SW 1271 (cell line): Measurements from ENCODE around the gene DPYSL4.

Experiments
- DNase-seq, 2 experiments: peaks; one replicate each; lab custom pipeline; 2025; lab: John Stamatoyannopoulos, UW

The DPYSL4 gene

GRCh38 chr10:132228616-132229015, 41.9 kb downstream of the DPYSL4 start:
- no peak for DNase-seq

DNA sequence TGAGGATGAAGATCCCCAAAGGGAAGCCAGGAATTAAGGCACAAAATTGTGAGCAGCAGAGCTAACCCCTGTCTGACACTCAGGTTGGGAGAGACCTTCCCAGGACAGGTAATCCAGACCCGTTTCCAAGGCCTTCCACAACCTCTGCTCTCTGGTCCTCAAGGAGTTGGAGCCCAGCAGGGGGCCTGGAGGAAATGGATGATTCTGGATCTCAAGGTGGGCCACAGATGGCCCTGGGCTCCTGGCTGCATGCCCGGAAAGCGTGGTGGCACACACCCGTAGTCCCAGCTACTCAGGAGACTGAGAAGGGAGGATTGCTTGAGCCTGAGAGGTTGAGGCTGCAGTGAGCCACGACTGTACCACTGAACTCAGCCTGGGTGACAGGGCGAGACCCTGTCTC, 42.3 kb downstream of the DPYSL4 start:
- DNase-seq, result no peak

DNA sequence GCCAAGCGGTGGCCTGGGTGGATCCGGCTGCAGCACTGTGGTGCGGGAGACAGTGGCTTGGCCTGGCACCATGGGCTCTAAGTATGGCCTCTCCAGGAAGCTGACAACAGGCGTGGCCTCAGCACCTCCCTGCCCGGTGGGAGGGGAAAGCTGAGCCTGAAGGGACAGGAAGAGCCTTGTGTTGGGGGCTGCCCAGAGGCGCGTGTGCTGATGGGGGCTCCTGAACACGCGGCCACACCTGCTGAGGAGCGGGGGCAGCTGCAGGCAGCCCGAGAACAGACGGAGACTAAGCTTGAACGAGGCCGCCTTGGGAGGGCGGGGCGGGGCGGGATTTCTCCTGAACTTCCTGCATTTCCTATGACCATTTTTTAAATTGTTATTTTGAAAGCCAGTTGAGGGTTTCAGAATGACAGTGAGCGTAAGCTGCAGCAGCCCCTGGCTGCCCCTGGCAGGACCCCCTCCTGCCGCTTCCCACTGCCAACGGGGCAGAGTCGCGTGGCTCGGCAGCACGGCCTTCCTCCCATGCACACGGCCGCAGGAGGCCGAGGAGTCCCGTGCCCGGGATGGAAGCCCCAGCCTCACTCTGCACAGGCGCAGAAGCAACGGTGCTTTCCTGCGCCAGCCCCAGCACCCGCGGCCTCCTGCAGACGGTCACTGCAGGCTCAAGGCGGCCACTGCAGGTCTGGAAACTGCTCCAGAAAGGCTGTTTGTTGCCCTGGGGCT, 43.2 kb downstream of the DPYSL4 start:
- DNase-seq, result no peak

GRCh38 chr10:132230557-132231210, 43.9 kb downstream of the DPYSL4 start:
- no peak for DNase-seq

DNA sequence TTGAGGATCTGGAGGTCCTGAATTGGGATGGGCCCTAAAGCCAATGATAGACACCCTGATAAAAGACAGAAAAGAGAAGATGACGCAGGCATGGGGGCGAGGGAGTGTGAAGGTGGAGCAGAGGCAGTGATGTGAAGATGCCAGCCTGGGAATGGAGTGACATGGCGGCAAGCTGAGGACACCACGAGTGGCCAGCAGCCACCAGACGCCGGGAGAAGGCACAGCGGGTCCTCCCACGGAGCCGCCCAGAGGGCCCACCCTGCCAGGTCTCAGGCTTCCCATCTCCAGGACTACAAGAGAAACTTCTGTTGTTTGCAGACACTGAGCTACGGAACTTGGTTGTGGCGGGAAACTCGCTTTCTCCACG, 44.9 kb downstream of the DPYSL4 start:
- no peak for DNase-seq

DNA sequence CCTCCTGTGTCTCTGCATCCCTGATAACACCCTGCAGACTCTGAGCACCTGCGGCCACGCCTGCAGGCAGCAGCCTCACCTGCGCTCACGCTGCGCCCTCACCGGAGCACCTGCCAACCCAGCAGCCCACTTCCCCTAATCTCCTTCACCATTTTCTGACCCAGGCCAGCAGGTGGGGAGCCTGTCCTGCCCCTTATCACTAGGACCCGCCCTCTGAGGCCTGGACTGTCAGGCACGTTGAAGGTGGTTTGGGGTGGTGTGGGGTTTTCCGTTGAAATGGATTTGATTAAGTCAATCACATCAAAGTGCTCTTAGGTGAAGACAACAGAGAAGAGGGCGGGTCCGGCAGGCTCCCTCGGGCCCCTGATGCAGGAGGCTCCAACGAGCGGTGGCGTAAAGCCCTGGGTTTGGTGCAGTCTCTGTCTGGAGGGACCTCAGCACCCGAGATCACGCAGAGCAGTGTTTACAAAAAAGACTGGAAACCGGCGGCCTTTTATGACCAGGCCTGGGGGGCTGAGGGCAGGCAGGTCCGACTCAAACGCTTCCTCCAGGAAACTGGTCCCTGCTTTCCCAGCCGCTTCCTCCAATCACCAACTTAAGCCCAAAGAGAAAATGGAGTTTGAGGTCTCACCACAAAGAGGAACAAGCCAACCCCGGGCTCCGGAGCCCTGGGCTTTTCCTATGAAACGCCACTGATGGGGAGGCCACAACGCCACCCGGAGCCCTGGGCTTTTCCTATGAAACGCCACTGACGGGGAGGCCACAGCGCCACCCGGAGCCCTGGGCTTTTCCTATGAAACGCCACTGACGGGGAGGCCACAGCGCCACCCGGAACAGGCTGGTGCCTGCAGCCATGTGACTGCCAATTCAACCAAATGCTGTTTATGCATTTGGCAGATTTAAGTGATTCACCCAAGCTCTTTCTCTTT, 45.5 kb downstream of the DPYSL4 start:
- DNase-seq, result no peak

- DNase-seq, result no peak
These were observed 46.2 kb downstream of the DPYSL4 start for GRCh38 chr10:132232981-132233380.

DNA sequence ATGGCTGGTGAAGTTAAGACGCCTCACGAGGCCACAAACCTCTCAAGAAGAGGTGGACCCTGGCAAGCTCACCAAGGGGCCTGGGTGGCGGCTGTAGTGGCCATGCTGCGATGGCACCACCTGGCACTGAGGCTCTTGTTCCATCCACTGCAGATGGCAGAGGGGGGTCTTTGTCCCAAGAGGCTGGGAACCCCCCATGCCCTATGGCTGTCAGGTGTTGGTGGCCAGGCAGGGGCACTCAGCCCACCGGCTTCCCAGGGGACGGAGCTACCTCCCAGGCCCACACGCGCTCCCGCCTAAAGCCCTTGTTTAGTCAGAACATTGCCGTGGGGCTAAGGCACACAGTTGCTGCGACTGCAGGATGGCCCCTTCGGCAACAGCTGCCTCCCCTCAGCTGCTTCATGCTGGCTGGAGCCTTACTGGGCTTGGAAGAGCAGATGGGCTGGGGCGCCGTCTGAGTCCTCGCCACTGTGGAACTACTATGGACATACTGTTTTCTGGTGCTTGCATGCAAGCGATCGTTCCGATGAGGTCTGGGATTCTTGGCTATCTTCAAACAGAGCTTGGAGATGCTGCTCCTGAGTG, 46.8 kb downstream of the DPYSL4 start:
- DNase-seq, result no peak

DNA sequence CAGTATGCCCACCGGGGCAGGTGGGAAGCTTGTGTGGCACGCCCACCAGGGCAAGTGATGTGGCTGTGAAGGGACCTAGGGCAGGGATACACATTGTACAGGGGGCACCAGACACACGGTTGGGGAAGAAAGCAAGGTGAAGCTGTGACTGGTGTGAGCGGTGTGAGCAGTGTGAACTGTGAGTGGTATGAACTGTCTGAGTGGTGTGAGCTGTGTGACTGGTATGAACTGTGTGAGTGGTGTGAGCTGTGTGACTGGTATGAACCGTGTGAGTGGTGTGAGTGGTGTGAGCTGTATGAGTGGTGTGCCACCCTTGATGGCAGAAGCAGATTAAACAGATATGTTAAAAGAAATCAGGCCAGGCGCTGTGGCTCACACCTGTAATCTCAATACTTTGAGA, 48.1 kb downstream of the DPYSL4 start:
- no peak for DNase-seq

DNA sequence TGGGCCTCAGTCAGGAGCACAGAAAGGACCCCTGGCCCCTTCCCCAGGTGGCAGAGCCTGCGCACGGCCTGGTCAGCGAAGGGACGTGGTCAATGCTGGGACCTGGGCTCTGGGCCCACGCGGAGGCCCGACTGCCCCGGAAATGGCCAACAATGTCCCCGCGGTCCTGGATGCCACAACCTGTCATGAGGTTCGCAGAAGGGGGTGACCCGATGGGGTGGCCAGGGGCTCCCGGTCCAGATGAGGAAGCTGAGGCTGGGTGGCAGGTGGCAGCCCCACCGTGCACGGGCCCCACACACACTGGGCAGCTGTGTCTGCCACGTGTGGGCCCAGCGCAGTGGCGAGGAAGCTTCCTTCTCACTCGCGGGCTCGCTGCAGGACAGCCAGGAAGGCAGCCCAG, 49.4 kb downstream of the DPYSL4 start:
- DNase-seq, result no peak

DNA sequence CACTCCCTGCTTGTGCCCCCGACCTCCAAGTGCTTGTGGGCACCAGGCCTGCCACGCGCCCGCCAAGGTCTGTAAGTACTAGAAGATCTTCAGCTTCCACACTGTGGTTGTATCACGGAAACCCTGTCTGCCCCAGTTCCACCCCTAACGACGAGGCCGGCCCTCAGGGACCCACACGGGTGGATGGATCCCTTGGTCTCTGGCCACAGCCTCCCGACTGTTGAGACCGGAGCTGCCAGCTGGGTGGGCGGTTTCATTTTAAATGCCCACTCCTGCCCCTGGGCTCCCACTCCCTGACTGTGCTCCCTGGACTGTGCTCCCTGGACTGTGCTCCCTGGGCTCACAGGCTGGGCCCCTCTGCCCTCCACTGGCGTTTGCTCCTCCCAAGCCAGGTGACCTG, 50.1 kb downstream of the DPYSL4 start:
- DNase-seq, result no peak

- DNase-seq, result no peak
These were observed 50.6 kb downstream of the DPYSL4 start for GRCh38 chr10:132237396-132237795.

GRCh38 chr10:132237871-132238270, 51.1 kb downstream of the DPYSL4 start:
- no peak for DNase-seq

DNA sequence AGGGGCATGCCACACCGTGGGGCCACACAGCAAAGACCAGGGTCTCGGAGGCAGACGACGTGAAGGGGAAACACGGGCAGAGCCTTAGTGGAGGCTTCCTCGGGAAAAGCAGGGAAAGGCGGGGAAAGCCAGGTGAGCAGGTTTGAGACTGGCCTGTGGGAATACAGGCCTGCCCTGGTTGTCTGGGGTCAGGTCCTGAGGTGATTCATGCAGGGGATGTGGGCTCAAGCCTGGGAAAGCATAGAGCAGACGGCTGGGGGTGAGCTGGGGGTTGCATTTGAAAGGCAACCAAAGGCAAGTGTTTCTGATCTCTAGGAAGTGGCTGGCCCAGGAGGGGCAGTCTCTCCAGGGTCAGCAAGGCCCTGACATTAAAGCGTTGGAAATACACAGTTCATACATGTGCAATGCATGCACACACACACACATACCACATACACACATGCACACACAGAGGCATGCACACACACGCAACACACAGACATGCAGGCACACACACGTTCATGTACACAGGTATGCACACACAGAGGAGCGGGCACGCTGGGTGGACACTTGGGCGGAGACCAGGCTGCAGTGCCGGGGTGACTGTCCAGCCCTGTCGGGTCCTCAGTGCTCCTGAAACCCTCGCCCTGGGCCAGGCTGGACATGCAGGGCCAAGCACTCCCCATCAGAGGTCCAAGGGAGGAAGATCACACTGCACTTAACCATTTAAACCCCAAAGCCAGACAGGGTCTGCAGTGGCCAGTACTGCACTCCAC, 51.8 kb downstream of the DPYSL4 start:
- no peak for DNase-seq

DNA sequence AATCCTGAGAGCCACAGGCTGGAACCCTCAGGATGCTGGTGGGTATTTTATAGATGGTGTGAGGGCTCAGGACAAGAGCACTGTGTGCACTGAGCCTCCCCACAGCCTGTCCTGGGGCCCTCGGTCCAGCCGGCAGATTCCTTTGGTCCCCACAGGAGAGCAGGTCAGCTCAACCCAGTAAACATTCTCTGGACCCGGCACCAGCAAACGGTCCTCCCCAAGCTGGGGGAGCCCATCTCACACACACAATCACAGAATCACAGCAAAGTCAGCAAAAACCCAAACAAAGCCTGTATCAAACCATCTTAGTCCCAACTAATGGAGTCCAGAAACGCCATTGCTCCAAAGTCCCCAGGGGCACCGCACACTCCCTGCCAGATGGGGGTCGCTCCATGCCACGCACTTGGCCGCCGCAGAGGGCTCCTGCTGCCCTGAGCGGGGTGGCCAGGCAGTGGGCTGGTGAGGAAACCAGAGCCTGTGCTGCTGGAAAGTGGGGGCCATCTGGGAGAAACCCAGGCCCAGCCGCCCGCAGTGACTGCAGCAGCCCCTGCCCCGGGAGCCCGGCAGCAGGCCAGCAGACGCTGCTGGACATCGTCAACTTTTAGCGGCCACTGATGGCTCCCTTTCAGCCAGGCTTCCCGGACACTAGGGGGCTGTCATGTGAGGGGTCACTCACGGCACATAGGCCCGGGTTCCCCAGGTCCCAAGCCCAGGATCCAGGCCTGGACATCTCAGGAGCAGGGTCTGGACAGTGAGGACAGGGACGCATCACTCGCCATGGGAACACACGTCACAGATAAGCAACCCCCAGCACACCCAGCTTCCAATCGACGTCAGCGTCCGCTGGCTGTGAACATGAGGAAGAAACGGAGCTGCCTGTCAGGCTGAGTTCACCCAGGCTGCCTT, 52.6 kb downstream of the DPYSL4 start:
- no peak for DNase-seq

DNA sequence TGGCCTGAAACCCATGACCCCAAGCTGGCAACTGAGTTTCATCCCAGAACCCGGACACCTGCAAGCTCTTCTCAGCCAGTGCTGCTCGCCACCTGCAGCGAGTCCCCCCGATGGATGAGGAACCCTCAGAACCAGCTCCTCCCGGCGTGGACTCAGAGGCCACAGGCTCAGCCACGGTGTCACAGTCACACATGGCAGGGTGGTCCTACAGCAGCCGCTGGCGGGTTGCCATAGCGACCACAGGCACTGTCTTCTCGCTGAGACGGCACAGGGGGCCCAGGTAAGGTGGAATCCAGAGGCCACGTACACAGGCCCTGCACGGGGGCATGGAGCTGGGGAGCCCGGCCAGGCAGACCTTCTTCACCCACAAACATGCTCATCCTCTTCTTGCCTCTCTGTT, 53.4 kb downstream of the DPYSL4 start:
- no peak for DNase-seq

- no peak for DNase-seq
These were observed 53.8 kb downstream of the DPYSL4 start for GRCh38 chr10:132240581-132240980.

DNA sequence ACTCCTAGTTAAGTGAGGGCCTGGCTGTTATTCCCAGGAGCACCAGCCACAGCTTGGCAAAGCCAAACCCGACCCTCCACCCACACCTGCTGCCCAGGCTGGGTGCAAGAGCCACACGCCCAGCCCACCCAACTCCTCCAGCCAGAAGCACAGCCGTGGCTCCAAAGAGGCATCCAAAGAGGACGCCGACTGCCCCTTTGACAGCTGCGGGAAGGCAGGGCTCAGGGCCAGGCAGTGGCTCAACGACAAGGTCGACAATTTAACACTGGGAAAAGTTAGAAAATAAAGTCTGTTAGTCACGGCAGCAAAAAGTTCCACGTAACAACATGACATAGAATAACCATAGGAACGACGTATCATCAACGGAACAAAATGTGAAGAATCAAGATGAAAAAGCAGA, 54.3 kb downstream of the DPYSL4 start:
- DNase-seq, result no peak

- no peak for DNase-seq
These were observed 54.7 kb downstream of the DPYSL4 start for GRCh38 chr10:132241496-132241895.

- no peak for DNase-seq
These were observed 55.5 kb downstream of the DPYSL4 start for GRCh38 chr10:132242103-132242840.
